ENCODE measurements around the gene CREB3L1. TPM values are rescaled to one million over a fixed set of nuclear protein-coding genes. Genes with fewer than 3 reads are reported as not detected.

CREB3L1 gene
- total RNA-seq, 1 experiment from 2014 or later: 3.3 TPM

GRCh38 chr11:46336563-46337180 lies 59.2 kb downstream of the CREB3L1 start:
- no peak overlapping the region for H2AFZ ChIP-seq (ENCODE audit: low read length)
- H3K23ac ChIP-seq (ENCODE audit: insufficient read length, low read depth, low read length): no peak overlapping the region
- no peak overlapping the region for H2BK20ac ChIP-seq (ENCODE audit: low read depth, low read length, poor library complexity, severe bottlenecking)
- DNase-seq: no peak
- H4K5ac ChIP-seq (ENCODE audit: insufficient read length, low read depth, low read length): no peak overlapping the region
- no peak overlapping the region for H3T11ph ChIP-seq (ENCODE audit: low read length)
- H3K56ac ChIP-seq (ENCODE audit: insufficient read length, low read depth, low read length): no peak overlapping the region
- H3K14ac ChIP-seq (ENCODE audit: insufficient read depth, low read length): no peak overlapping the region
- H4K91ac ChIP-seq (ENCODE audit: insufficient read length, low read depth, low read length): no peak overlapping the region
- no peak overlapping the region for H2BK12ac ChIP-seq (ENCODE audit: insufficient read length, low read depth, low read length)
- peaks cover 7% of the 10 kb centered on the region for H3K23me2 ChIP-seq (ENCODE audit: insufficient read length, low read depth, low read length, poor library complexity, severe bottlenecking)
- no peak overlapping the region for H4K8ac ChIP-seq (replicated peaks; ENCODE audit: insufficient read length, low read depth, low read length)
- Mint-ChIP-seq H3K27ac (peak overlapping the region in 2 of 3 experiments; percentile 14 to 78; a peak in 1 of 7 replicates), H3K27me3 (ENCODE audit: low read depth) (peaks cover 34% of the 10 kb centered on the region), H3K9me3 (no peaks in the 10 kb centered on the region), H3K4me1 (peaks cover 66 to 86% of the 10 kb centered on the region in 2 experiments), H3K36me3 (ENCODE audit: insufficient read depth in 1 of 3, low read depth in 3 of 3) (no peaks in the 10 kb centered on the region; a peak in 1 of 7 replicates), H3K4me3 (peak overlapping the region in 1 of 2 experiments; percentile 12; a peak in 2 of 5 replicates)
- H3K9me3 ChIP-seq (ENCODE audit: control insufficient read depth, low read depth, low read length): no peaks in the 10 kb centered on the region
- no peak overlapping the region for H2AK5ac ChIP-seq (ENCODE audit: insufficient read length, low read length)
- H2BK15ac ChIP-seq (ENCODE audit: low read depth, low read length): no peak overlapping the region
- TF ChIP-seq CTCF (conservative IDR thresholded peaks at IDR 0.05): no peak
- H3K79me1 ChIP-seq (ENCODE audit: insufficient read depth, low read depth, low read length, poor library complexity, severe bottlenecking): no peaks in the 10 kb centered on the region
- H4K20me1 ChIP-seq (ENCODE audit: control insufficient read depth, insufficient read depth, insufficient read length): no peaks in the 10 kb centered on the region
- no peak overlapping the region for H2BK120ac ChIP-seq (ENCODE audit: low read depth, low read length, poor library complexity, severe bottlenecking)
- peaks cover 22% of the 10 kb centered on the region for H3K4me1 ChIP-seq (ENCODE audit: insufficient read depth, low read length)
- H3K4ac ChIP-seq (ENCODE audit: low read depth, low read length): no peak overlapping the region
- H3K27me3 ChIP-seq (ENCODE audit: insufficient read depth, low read length): peaks cover 13% of the 10 kb centered on the region; the same call in 1 of the 2 replicates
- no peak overlapping the region for H2BK5ac ChIP-seq (ENCODE audit: insufficient read length, low read length)
- H3K27ac ChIP-seq (ENCODE audit: insufficient read length, low read depth, low read length): no peak overlapping the region
- H3K18ac ChIP-seq (ENCODE audit: insufficient read length, low read depth, low read length): no peak overlapping the region
- no peak overlapping the region for H3K4me2 ChIP-seq (ENCODE audit: insufficient read depth, insufficient read length, low read length)
- no CpG with 5 or more reads among the region's 12 CpGs for WGBS (ENCODE audit: extremely low coverage, insufficient read length, low lambda C conversion rate)
- H3K9ac ChIP-seq (ENCODE audit: extremely low read depth, insufficient read length, low read length): no peak overlapping the region
- no peaks in the 10 kb centered on the region for H3K79me2 ChIP-seq (ENCODE audit: insufficient read depth, low read length)
